H1 (cell line): ENCODE data around the gene CHSY3. TPM values are rescaled to one million over a fixed set of nuclear protein-coding genes. Genes with fewer than 3 reads are reported as not detected.

Experiments used
- CTCF ChIA-PET: fragments of 300-600 bp; sonication (Branson Sonifier 250); formaldehyde crosslinking; loops from one replicate; lab custom pipeline; 2021; ENCODE audit not compliant: partially characterized antibody; lab: Charles Lee
- POLR2A ChIA-PET: fragments of 300-600 bp; sonication (Branson Sonifier 250); formaldehyde crosslinking; loops from one replicate; lab custom pipeline; 2021; ENCODE audit warnings: inconsistent platforms; ENCODE audit not compliant: partially characterized antibody; lab: Charles Lee
- DNase-seq, 2 experiments: peaks; one replicate each; pipeline versions ENCODE4 v3.0.0 to v3.0.0-alpha.2; 2010 to 2022; ENCODE audit warnings: low spot score in 2 of 2, low read depth in 1 of 2, mixed read lengths in 1 of 2
- FAIRE-seq: peaks from 2 replicates; lab custom pipeline; 2011; peaks lifted over from hg19 to GRCh38; lab: Jason Lieb, UNC
- H2AFZ ChIP-seq: 2 replicates; pipeline ENCODE4 v1.8.1; 2012; ENCODE audit warnings: low read length, inconsistent platforms
- H2AK5ac ChIP-seq: 2 replicates; pipeline ENCODE4 v1.6.1; 2013; ENCODE audit warnings: low read depth, low read length
- H2BK120ac ChIP-seq: replicated peaks from 2 replicates; pipeline ENCODE3; 2013; ENCODE audit warnings: low read depth, low read length, inconsistent platforms
- H2BK12ac ChIP-seq: 2 replicates; pipeline ENCODE4 v1.6.1; 2013; ENCODE audit warnings: low read depth, low read length
- H2BK15ac ChIP-seq: 2 replicates; pipeline ENCODE4 v1.6.1; 2013; ENCODE audit warnings: low read length
- H2BK20ac ChIP-seq: 2 replicates; pipeline ENCODE4 v1.6.1; 2013; ENCODE audit warnings: low read length
- H2BK5ac ChIP-seq: 2 replicates; pipeline ENCODE4 v1.6.1; 2013; ENCODE audit warnings: low read depth, low read length
- H3K14ac ChIP-seq: 2 replicates; pipeline ENCODE4 v1.6.1; 2013; ENCODE audit warnings: inconsistent platforms; ENCODE audit not compliant: insufficient read length
- H3K18ac ChIP-seq: 2 replicates; pipeline ENCODE4 v1.6.1; 2013; ENCODE audit warnings: low read length; ENCODE audit errors: extremely low read depth
- H3K23ac ChIP-seq: 2 replicates; pipeline ENCODE4 v1.6.1; 2013; ENCODE audit warnings: inconsistent platforms; ENCODE audit not compliant: insufficient read length
- H3K23me2 ChIP-seq: 2 replicates; pipeline ENCODE4 v1.6.1; 2013; ENCODE audit warnings: low read depth, low read length
- H3K27ac ChIP-seq: 2 replicates; pipeline ENCODE4 v1.6.1; 2011; ENCODE audit warnings: low read depth, low read length, inconsistent platforms
- H3K27me3 ChIP-seq, 4 experiments: replicated peaks in 1 of 4; 1 replicate in 1 of 4; 2 replicates in 3 of 4; pipeline versions ENCODE4 v1.6.1 to v1.8.1; 2011 to 2013; ENCODE audit warnings: low read length in 3 of 4, mild to moderate bottlenecking in 3 of 4, inconsistent platforms in 2 of 4, mixed read lengths in 2 of 4, moderate library complexity in 1 of 4; ENCODE audit not compliant: control insufficient read depth in 3 of 4, insufficient read depth in 3 of 4; ENCODE audit errors: extremely low read depth in 1 of 4
- H3K36me3 ChIP-seq, 4 experiments: 2 replicates each; pipeline versions ENCODE4 v1.6.1 to v1.8.1; 2011 to 2013; ENCODE audit warnings: mild to moderate bottlenecking in 4 of 4, low read length in 3 of 4, moderate library complexity in 2 of 4, control low read depth in 1 of 4, inconsistent platforms in 1 of 4; ENCODE audit not compliant: insufficient read depth in 4 of 4, control insufficient read depth in 2 of 4
- H3K4ac ChIP-seq: replicated peaks from 2 replicates; pipeline ENCODE3; 2013; ENCODE audit warnings: low read length, low read depth, mixed read lengths, inconsistent platforms; ENCODE audit not compliant: insufficient read length
- H3K4me1 ChIP-seq, 4 experiments: replicated peaks in 1 of 4; 1 replicate in 1 of 4; 2 replicates in 3 of 4; pipeline versions ENCODE4 v1.6.1 to v1.8.1; 2011 to 2013; ENCODE audit warnings: low read length in 3 of 4, inconsistent platforms in 2 of 4, mixed read lengths in 1 of 4; ENCODE audit not compliant: insufficient read depth in 4 of 4, control insufficient read depth in 3 of 4
- H3K4me2 ChIP-seq, 2 experiments: 2 replicates each; pipeline versions ENCODE4 v1.6.1 to v1.8.1; 2011 to 2013; ENCODE audit warnings: low read depth in 2 of 2, low read length in 2 of 2, control low read depth in 1 of 2, inconsistent platforms in 1 of 2, mild to moderate bottlenecking in 1 of 2; ENCODE audit not compliant: insufficient read depth in 1 of 2
- H3K4me3 ChIP-seq, 4 experiments: fragments of 200-600, 300-600 bp in 1 of 4; sonication (generic), shearing (Covaris generic), sonication (Bioruptor Twin) in 1 of 4; 2 replicates each; pipeline versions ENCODE4 v1.5.1 to v1.8.1; 2011 to 2016; ENCODE audit warnings: low read length in 4 of 4, low read depth in 3 of 4, control low read depth in 2 of 4, inconsistent platforms in 2 of 4, mild to moderate bottlenecking in 2 of 4, mixed read lengths in 1 of 4, moderate library complexity in 1 of 4; ENCODE audit not compliant: insufficient read depth in 2 of 4; ENCODE audit errors: extremely low read depth in 1 of 4
- H3K56ac ChIP-seq: replicated peaks from 2 replicates; pipeline ENCODE3; 2013; ENCODE audit warnings: low read depth, mild to moderate bottlenecking, mixed read lengths, low read length, inconsistent platforms; ENCODE audit not compliant: insufficient read length
- H3K79me1 ChIP-seq: 2 replicates; pipeline ENCODE4 v1.6.1; 2013; ENCODE audit warnings: low read depth, low read length, control low read depth
- H3K79me2 ChIP-seq, 2 experiments: 2 replicates each; pipeline versions ENCODE4 v1.6.1 to v1.8.1; 2012 to 2013; ENCODE audit warnings: low read length in 2 of 2, mild to moderate bottlenecking in 2 of 2, inconsistent platforms in 1 of 2; ENCODE audit not compliant: insufficient read depth in 2 of 2, control insufficient read depth in 1 of 2
- H3K9ac ChIP-seq, 4 experiments: replicated peaks in 1 of 4; 1 replicate in 1 of 4; 2 replicates in 3 of 4; pipeline versions ENCODE4 v1.6.1 to v1.8.1; 2011 to 2013; ENCODE audit warnings: low read depth in 3 of 4, low read length in 3 of 4, control low read depth in 2 of 4, mild to moderate bottlenecking in 2 of 4, moderate library complexity in 2 of 4, inconsistent platforms in 1 of 4; ENCODE audit errors: extremely low read depth in 1 of 4
- H3K9me3 ChIP-seq, 2 experiments: 2 replicates each; pipeline versions ENCODE4 v1.6.1 to v1.8.1; 2012 to 2013; ENCODE audit warnings: mild to moderate bottlenecking in 2 of 2, moderate library complexity in 2 of 2, control low read depth in 1 of 2, inconsistent platforms in 1 of 2, low read depth in 1 of 2, low read length in 1 of 2, mixed read lengths in 1 of 2; ENCODE audit not compliant: insufficient read depth in 2 of 2
- H4K20me1 ChIP-seq, 2 experiments: replicated peaks in 1 of 2; 2 replicates each; pipeline versions ENCODE3 to v1.8.1; 2011 to 2013; ENCODE audit warnings: inconsistent platforms in 2 of 2, low read length in 2 of 2, mild to moderate bottlenecking in 1 of 2; ENCODE audit not compliant: insufficient read depth in 2 of 2, control insufficient read depth in 1 of 2
- H4K5ac ChIP-seq: 2 replicates; pipeline ENCODE4 v1.6.1; 2013; ENCODE audit warnings: low read length, low read depth, mixed read lengths, inconsistent platforms; ENCODE audit not compliant: insufficient read length
- H4K8ac ChIP-seq: 2 replicates; pipeline ENCODE4 v1.8.0; 2013; ENCODE audit warnings: mild to moderate bottlenecking, moderate library complexity, low read length, inconsistent platforms; ENCODE audit not compliant: insufficient read depth; ENCODE audit errors: extremely low read depth
- H4K91ac ChIP-seq: replicated peaks from 2 replicates; pipeline ENCODE3; 2013; ENCODE audit warnings: low read length, mixed read lengths, inconsistent platforms; ENCODE audit not compliant: insufficient read length
- CTBP2 ChIP-seq: IDR thresholded peaks from 2 replicates; pipeline ENCODE4 v1.7.0; 2011; ENCODE audit warnings: borderline replicate concordance, mild to moderate bottlenecking, moderate library complexity, mixed read lengths, low read length; ENCODE audit not compliant: insufficient read depth, insufficient read length
- RAD21 ChIP-seq, 2 experiments: IDR thresholded peaks in 1 of 2; conservative IDR thresholded peaks in 1 of 2; 2 replicates each; pipeline ENCODE4 v1.6.1; 2011; ENCODE audit warnings: low read depth in 2 of 2, low read length in 2 of 2, improper control_type of control experiment in 1 of 2, inconsistent platforms in 1 of 2, mild to moderate bottlenecking in 1 of 2, moderate library complexity in 1 of 2
- TEAD4 ChIP-seq: IDR thresholded peaks from 2 replicates; pipeline ENCODE4 v1.6.1; 2012; ENCODE audit warnings: low read depth, low read length, inconsistent platforms, mixed read lengths
- YY1 ChIP-seq: IDR thresholded peaks from 2 replicates; pipeline ENCODE4 v1.6.1; 2011; ENCODE audit warnings: low read depth, mild to moderate bottlenecking, low read length
- WGBS, 2 experiments: shearing (Covaris generic) in 1 of 2; methylation state at CpG; one replicate each; pipeline versions ENCODE4 v1.1.6 to v1.1.7; 2013 to 2015; ENCODE audit warnings: low lambda C conversion rate in 2 of 2, mixed read lengths in 2 of 2, inconsistent platforms in 1 of 2, low coverage in 1 of 2, missing lambda C conversion rate in 1 of 2; ENCODE audit not compliant: insufficient replicate concordance in 2 of 2, insufficient coverage in 1 of 2, insufficient read length in 1 of 2; ENCODE audit errors: extremely low coverage in 1 of 2, missing lambda C conversion rate in 1 of 2; 5-methylcytosine and 5-hydroxymethylcytosine counted together
- polyA plus RNA-seq, 7 experiments: library from polyadenylated mRNA; depleted of rRNA in 3 of 7; stranded (reverse) in 5 of 7; unstranded in 2 of 7; fragments of >200 nt in 5 of 7; fragments of 200-250 nt in 2 of 7; gene quantifications; 1 replicate in 5 of 7; 2 replicates in 1 of 7; 4 replicates in 1 of 7; pipeline versions ENCODE4 v1.2.1 to v1.2.3, GENCODE V29; 2011 to 2013; ENCODE audit warnings: missing spikeins in 2 of 7, mixed read lengths in 2 of 7
- total RNA-seq: library from RNA; stranded (reverse); fragmentation: NEBNext Ultra II Directional; extraction: Animal tissue kit (Norgen Biotek cat#: 25700); gene quantifications from 2 replicates; pipeline ENCODE4 v1.2.1, GENCODE V29; 2021
- TF ChIP-seq, protein P1 (sequence below), 3 experiments: IDR thresholded peaks; 1 replicate in 2 of 3; 2 replicates in 1 of 3; pipeline versions ENCODE4 v1.5.1 to v1.6.1; 2011; ENCODE audit warnings: low read length in 3 of 3, mild to moderate bottlenecking in 3 of 3, inconsistent platforms in 2 of 3, low read depth in 1 of 3, moderate library complexity in 1 of 3; ENCODE audit not compliant: insufficient read depth in 1 of 3; ENCODE audit errors: control extremely low read depth in 1 of 3

CHSY3 gene
- total and polyA plus RNA-seq, 2 of the 8 experiments (the other 6 are each of a cell fraction or from before 2014, with no cell fraction given): 0.24 to 1.8 TPM

DNA sequence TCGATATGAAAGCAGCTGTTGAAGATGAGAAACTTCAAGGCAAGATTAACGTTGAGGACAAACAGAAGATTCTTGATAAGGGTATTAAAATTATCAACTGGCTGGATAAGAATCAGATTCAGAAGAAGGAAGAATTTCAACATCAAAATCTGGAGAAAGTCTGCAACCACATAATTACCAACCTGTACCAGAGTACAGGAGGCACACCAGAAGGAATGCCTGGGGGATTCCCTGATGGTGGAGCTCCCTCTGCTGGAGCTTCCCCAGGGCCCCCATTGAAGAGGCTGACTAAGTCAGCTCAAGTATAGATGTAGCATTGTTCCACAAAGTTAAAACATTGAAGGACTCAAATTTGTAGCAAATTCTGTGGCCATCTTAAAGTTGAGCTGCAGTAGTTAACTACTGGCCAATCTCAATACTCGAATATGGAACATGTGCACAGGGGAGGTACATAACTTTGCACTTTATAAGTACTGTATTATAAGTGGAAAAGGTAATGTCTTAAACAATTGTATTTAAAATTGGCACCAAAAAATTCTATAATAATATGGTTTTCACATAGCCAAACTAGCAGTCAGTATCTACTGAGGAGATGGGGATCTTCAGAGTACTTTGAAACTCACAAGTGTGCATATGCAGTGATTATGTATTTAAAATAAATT lies 237.5 kb downstream of the CHSY3 start:
- ChIA-PET POLR2A (no interaction called here), CTCF (interaction anchor here (0.8 to 4.3 kb wide), 32 partner anchors 9 to 866 kb away, joined by 3 to 33 read pairs (median 4); partner anchors contain the start of gene CHSY3)
- Histone ChIP-seq H4K8ac (no peak overlapping the region), H3K9me3 (peaks cover 0 to 2% of the 10 kb centered on the region in 2 experiments; a peak in 1 of 4 replicates), H2AFZ (peak overlapping the region; percentile 80; the same call in 1 of the 2 replicates), H3K18ac (no peak overlapping the region), H3K4me2 (no peak overlapping the region), H3K27me3 (no peaks in the 10 kb centered on the region), H3K4me1 (no peaks in the 10 kb centered on the region), H3K4ac (no peak overlapping the region), H2BK120ac (no peak overlapping the region), H3K36me3 (no peaks in the 10 kb centered on the region), H3K14ac (no peak overlapping the region), H3K56ac (no peak overlapping the region), H3K23me2 (no peaks in the 10 kb centered on the region), H4K20me1 (no peaks in the 10 kb centered on the region), H3K23ac (no peak overlapping the region), H3K27ac (no peak overlapping the region), H3K79me2 (no peaks in the 10 kb centered on the region), H2BK5ac (no peak overlapping the region), H3K9ac (no peak overlapping the region), H2BK20ac (no peak overlapping the region), H4K91ac (no peak overlapping the region), H2AK5ac (no peak overlapping the region), H3K4me3 (no peak overlapping the region), H3K79me1 (no peaks in the 10 kb centered on the region), H2BK15ac (no peak overlapping the region), H2BK12ac (no peak overlapping the region), H4K5ac (no peak overlapping the region)
- TF ChIP-seq TEAD4 (peak; percentile 39; the same call in 1 of the 2 replicates), RAD21 (IDR thresholded peaks at IDR 0.05 in 1 of 2, conservative IDR thresholded peaks at IDR 0.05 in 1 of 2; ENCODE audit: low read depth in 2 of 2, low read length in 2 of 2) (peak; percentile 89 to 90), YY1 (peak; percentile 30; the same call in 1 of the 2 replicates), CTBP2 (no peak)
- TF ChIP-seq, protein P1, sequence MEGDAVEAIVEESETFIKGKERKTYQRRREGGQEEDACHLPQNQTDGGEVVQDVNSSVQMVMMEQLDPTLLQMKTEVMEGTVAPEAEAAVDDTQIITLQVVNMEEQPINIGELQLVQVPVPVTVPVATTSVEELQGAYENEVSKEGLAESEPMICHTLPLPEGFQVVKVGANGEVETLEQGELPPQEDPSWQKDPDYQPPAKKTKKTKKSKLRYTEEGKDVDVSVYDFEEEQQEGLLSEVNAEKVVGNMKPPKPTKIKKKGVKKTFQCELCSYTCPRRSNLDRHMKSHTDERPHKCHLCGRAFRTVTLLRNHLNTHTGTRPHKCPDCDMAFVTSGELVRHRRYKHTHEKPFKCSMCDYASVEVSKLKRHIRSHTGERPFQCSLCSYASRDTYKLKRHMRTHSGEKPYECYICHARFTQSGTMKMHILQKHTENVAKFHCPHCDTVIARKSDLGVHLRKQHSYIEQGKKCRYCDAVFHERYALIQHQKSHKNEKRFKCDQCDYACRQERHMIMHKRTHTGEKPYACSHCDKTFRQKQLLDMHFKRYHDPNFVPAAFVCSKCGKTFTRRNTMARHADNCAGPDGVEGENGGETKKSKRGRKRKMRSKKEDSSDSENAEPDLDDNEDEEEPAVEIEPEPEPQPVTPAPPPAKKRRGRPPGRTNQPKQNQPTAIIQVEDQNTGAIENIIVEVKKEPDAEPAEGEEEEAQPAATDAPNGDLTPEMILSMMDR (IDR thresholded peaks at IDR 0.05; ENCODE audit: control extremely low read depth in 1 of 3, insufficient read depth in 1 of 3, low read depth in 1 of 3, low read length in 3 of 3): peak; percentile 70 to 83 (median 81)
- WGBS, 2 experiments: 74% methylated on average over 3 of the region's 3 CpGs; no CpG with 5 or more reads in 1 of the 2 experiments
- FAIRE-seq (peak; percentile 57), DNase-seq (peak; percentile 17 to 70)
